Measurements from ENCODE around the gene ASF1B. TPM values are rescaled to one million over a fixed set of nuclear protein-coding genes. Genes with fewer than 3 reads are reported as not detected.

The ASF1B gene
- total and polyA plus RNA-seq, 4 donors: 2.4 to 5.9 (median 3.8) TPM

- no peak for TF ChIP-seq CTCF (IDR thresholded peaks at IDR 0.05; ENCODE audit: control extremely low read depth, extremely low read depth)
- H3K4me3 ChIP-seq: no peak overlapping the region
- WGBS, 2 donors: 19 to 38% methylated on average over 9 of the region's 9 CpGs
- H3K36me3 ChIP-seq (ENCODE audit: control insufficient read depth in 4 of 4, insufficient read depth in 4 of 4, low read length in 4 of 4): no peaks in the 10 kb centered on the region
- H3K9me3 ChIP-seq (ENCODE audit: control insufficient read depth in 4 of 4, insufficient read depth in 3 of 4, low read length in 3 of 4): no peaks in the 10 kb centered on the region
- DNase-seq (peak in 1 of 3 donors; percentile 25), ATAC-seq (ENCODE audit: insufficient read depth, low FRiP score) (no peak)
- peak overlapping the region in 1 of 2 donors; percentile 30 for H3K27ac ChIP-seq (ENCODE audit: low read depth in 1 of 2, low read length in 1 of 2)
- no peaks in the 10 kb centered on the region for H3K27me3 ChIP-seq (ENCODE audit: control insufficient read depth in 3 of 3, insufficient read depth in 3 of 3, low read length in 2 of 3)
- H3K4me1 ChIP-seq (ENCODE audit: control insufficient read depth in 5 of 5, insufficient read depth in 5 of 5, low read length in 5 of 5): peaks cover 0 to 16% (median 6%) of the 10 kb centered on the region in 5 donors
- H3K9ac ChIP-seq (ENCODE audit: insufficient read depth in 1 of 2, low read length in 2 of 2): no peak overlapping the region
These were observed 3.6 kb upstream of the ASF1B start for GRCh38 chr19:14139944-14140343.

- no peaks in the 10 kb centered on the region for H3K36me3 ChIP-seq (ENCODE audit: control insufficient read depth in 4 of 4, insufficient read depth in 4 of 4, low read length in 4 of 4)
- TF ChIP-seq CTCF (IDR thresholded peaks at IDR 0.05; ENCODE audit: control extremely low read depth, extremely low read depth): no peak
- H3K9me3 ChIP-seq (ENCODE audit: control insufficient read depth in 4 of 4, insufficient read depth in 3 of 4, low read length in 3 of 4): no peaks in the 10 kb centered on the region
- ATAC-seq (ENCODE audit: insufficient read depth, low FRiP score) (no peak), DNase-seq (peak in 1 of 3 donors; percentile 34)
- no peaks in the 10 kb centered on the region for H3K27me3 ChIP-seq (ENCODE audit: control insufficient read depth in 3 of 3, insufficient read depth in 3 of 3, low read length in 2 of 3)
- 45 to 51% methylated on average over 9 of the region's 9 CpGs for WGBS, 2 donors
- H3K4me1 ChIP-seq (ENCODE audit: control insufficient read depth in 5 of 5, insufficient read depth in 5 of 5, low read length in 5 of 5): peaks cover 0 to 22% (median 6%) of the 10 kb centered on the region in 5 donors
- H3K27ac ChIP-seq (ENCODE audit: low read depth in 1 of 2, low read length in 1 of 2): peak overlapping the region; percentile 70 to 75
- H3K4me3 ChIP-seq: no peak overlapping the region
- H3K9ac ChIP-seq (ENCODE audit: insufficient read depth in 1 of 2, low read length in 2 of 2): no peak overlapping the region
These were observed 2.3 kb upstream of the ASF1B start for GRCh38 chr19:14138576-14139265.

- DNase-seq: no peak
- Histone ChIP-seq H3K4me1 (ENCODE audit: control insufficient read depth in 5 of 5, insufficient read depth in 5 of 5, low read length in 5 of 5) (peaks cover 0 to 22% (median 6%) of the 10 kb centered on the region in 5 donors), H3K9ac (ENCODE audit: insufficient read depth in 1 of 2, low read length in 2 of 2) (no peak overlapping the region), H3K27me3 (ENCODE audit: control insufficient read depth in 3 of 3, insufficient read depth in 3 of 3, low read length in 2 of 3) (no peaks in the 10 kb centered on the region), H3K27ac (ENCODE audit: low read depth in 1 of 2, low read length in 1 of 2) (peak overlapping the region in 1 of 2 donors; percentile 90), H3K4me3 (peak overlapping the region; percentile 70), H3K36me3 (ENCODE audit: control insufficient read depth in 4 of 4, insufficient read depth in 4 of 4, low read length in 4 of 4) (no peaks in the 10 kb centered on the region), H3K9me3 (ENCODE audit: control insufficient read depth in 4 of 4, insufficient read depth in 3 of 4, low read length in 3 of 4) (no peaks in the 10 kb centered on the region)
- WGBS, 2 donors: 0% methylated on average over 36 to 38 of the region's 38 CpGs
- TF ChIP-seq CTCF (IDR thresholded peaks at IDR 0.05; ENCODE audit: control extremely low read depth, extremely low read depth): no peak
- ATAC-seq (ENCODE audit: insufficient read depth, low FRiP score): no peak
These were observed 342 bp downstream of the ASF1B start for GRCh38 chr19:14135985-14136508.

Measured in lung (tissue), 12 donors.